Lower lobe of right lung (tissue), 2 donors: ENCODE results near the gene PDGFB. TPM values are rescaled to one million over a fixed set of nuclear protein-coding genes. Genes with fewer than 3 reads are reported as not detected.

Experiments
- ATAC-seq, 2 donors: fragments of 200-7000 bp; cut with Tn5 transposase; one replicate each; pipeline ENCODE4 v1.9.1; 2020 to 2022; ENCODE audit warnings: mild to moderate bottlenecking in 2 of 2, moderate library complexity in 2 of 2
- DNase-seq: peaks from one replicate; pipeline ENCODE4 v3.0.0-alpha.2; 2020
- H3K27ac ChIP-seq: fragments of 200-600 bp; one replicate; pipeline ENCODE4 v1.8.0; 2022
- H3K27me3 ChIP-seq: fragments of 200-600 bp; one replicate; pipeline ENCODE4 v1.8.0; 2022; ENCODE audit warnings: low read depth
- H3K36me3 ChIP-seq: fragments of 200-600 bp; one replicate; pipeline ENCODE4 v1.8.0; 2022; ENCODE audit warnings: mild to moderate bottlenecking
- H3K4me1 ChIP-seq: fragments of 200-600 bp; one replicate; pipeline ENCODE4 v1.8.0; 2022
- H3K4me3 ChIP-seq: fragments of 200-600 bp; one replicate; pipeline ENCODE4 v1.8.0; 2022; ENCODE audit warnings: mild to moderate bottlenecking
- H3K9me3 ChIP-seq: fragments of 200-600 bp; one replicate; pipeline ENCODE4 v1.8.0; 2022
- CTCF ChIP-seq: fragments of 200-600 bp; IDR thresholded peaks from one replicate; pipeline ENCODE4 v1.8.0; 2022; ENCODE audit warnings: antibody characterized with exemption, mild to moderate bottlenecking
- intact Hi-C: fragments of 100-400 bp; cut with DNase I; formaldehyde crosslinking; loops from one replicate; pipeline ENCODE4 v1.11.0; 2022
- total RNA-seq: library from RNA; stranded (reverse); fragmentation: NEBNext Ultra II Directional; extraction: Animal tissue kit (Norgen Biotek cat#: 25700); gene quantifications from one replicate; pipeline ENCODE4 v1.2.1, GENCODE V29; 2021
- donor health status: DM: no; HTN: yes; CAD: no; lungs with severe emphysema.

PDGFB gene
- total RNA-seq, 1 donor from 2014 or later = 30.5 TPM

GRCh38 chr22:39251762-39252460, 7.1 kb upstream of the PDGFB start:
- ATAC-seq = no peak
- Histone ChIP-seq H3K36me3 (no peaks in the 10 kb centered on the region), H3K9me3 (no peaks in the 10 kb centered on the region), H3K27me3 (peaks cover 17% of the 10 kb centered on the region), H3K4me1 (peaks cover 68% of the 10 kb centered on the region), H3K27ac (peak overlapping the region; percentile 1), H3K4me3 (no peak overlapping the region)
- DNase-seq = no peak
- intact Hi-C loops = no loop called here
- no peak for TF ChIP-seq CTCF

GRCh38 chr22:39250838-39251237, 6.1 kb upstream of the PDGFB start:
- TF ChIP-seq CTCF = no peak
- Histone ChIP-seq H3K4me3 (no peak overlapping the region), H3K4me1 (peaks cover 75% of the 10 kb centered on the region), H3K27ac (peak overlapping the region; percentile 39), H3K9me3 (no peaks in the 10 kb centered on the region), H3K27me3 (peaks cover 27% of the 10 kb centered on the region), H3K36me3 (no peaks in the 10 kb centered on the region)
- intact Hi-C loops = no loop called here
- DNase-seq (no peak), ATAC-seq (no peak)

- no peak for TF ChIP-seq CTCF
- Histone ChIP-seq H3K9me3 (no peaks in the 10 kb centered on the region), H3K4me3 (no peak overlapping the region), H3K27ac (peak overlapping the region; percentile 39), H3K27me3 (peaks cover 34% of the 10 kb centered on the region), H3K4me1 (peaks cover 76% of the 10 kb centered on the region), H3K36me3 (no peaks in the 10 kb centered on the region)
- intact Hi-C loops = no loop called here
- ATAC-seq (no peak), DNase-seq (no peak)
Measured at GRCh38 chr22:39250131-39250530, 5.3 kb upstream of the PDGFB start.

DNA sequence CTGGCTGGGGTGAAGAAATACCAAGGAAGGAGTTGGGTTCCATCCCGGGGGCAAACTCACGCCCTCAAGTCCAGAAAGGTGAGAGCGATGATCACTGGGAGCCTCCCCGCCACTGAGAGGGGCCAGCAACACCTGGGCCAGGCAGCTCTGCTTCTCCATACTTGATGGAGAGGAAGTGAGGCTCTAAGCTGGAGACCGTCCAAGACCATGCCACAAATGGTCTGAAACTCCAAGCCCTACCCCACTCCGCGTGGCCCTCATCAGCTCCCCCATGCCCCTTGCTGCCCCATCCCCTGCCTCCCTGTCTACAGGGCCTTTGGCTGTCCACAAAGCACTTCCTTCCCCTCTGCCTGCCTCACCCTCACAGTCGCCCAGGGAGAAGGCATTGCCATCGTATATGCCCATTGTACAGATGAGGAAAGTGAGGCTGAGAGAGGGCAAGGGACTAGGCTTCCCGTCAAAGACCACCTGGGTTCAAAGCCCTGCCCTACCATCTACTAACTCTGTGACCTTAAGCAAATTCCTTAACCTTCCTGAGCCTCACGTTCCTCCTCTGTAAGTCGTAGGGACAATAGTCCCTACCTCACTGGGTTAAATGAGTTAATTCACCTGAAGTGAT, 4.4 kb upstream of the PDGFB start:
- TF ChIP-seq CTCF = no peak
- peaks cover 71% of the 10 kb centered on the region for H3K4me1 ChIP-seq
- ATAC-seq (no peak), DNase-seq (no peak)
- intact Hi-C loops = no loop called here
- H3K4me3 ChIP-seq = no peak overlapping the region
- no peaks in the 10 kb centered on the region for H3K36me3 ChIP-seq
- H3K27me3 ChIP-seq = peaks cover 39% of the 10 kb centered on the region
- H3K27ac ChIP-seq = no peak overlapping the region
- H3K9me3 ChIP-seq = no peaks in the 10 kb centered on the region

DNA sequence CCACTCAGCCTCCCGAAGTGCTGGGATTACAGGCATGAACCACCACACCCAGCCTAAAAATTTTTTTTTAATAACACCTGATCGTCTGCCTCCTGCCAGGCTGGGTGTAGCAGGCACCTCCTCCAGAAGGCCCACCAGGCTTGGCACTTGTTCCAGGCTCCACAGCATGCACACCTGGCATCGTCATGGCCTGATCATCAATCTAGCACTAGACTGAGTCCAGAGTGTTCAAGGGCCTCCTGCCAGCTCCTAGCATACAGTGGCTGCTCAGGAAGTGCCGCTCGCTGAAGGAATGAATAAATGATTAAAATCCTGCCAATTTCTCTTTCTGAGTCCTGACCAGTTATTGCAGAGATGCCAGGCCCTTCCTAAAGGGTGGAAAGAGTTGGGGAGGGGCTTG, 3.5 kb upstream of the PDGFB start:
- intact Hi-C loops = no loop called here
- ATAC-seq = no peak
- TF ChIP-seq CTCF = no peak
- no peak overlapping the region for H3K4me3 ChIP-seq
- no peak overlapping the region for H3K27ac ChIP-seq
- H3K27me3 ChIP-seq = peaks cover 38% of the 10 kb centered on the region
- H3K9me3 ChIP-seq = no peaks in the 10 kb centered on the region
- H3K4me1 ChIP-seq = peaks cover 67% of the 10 kb centered on the region
- DNase-seq = no peak
- no peaks in the 10 kb centered on the region for H3K36me3 ChIP-seq
